ENCODE measurements around the gene CDIPT. TPM values are rescaled to one million over a fixed set of nuclear protein-coding genes. Genes with fewer than 3 reads are reported as not detected.
A peak's percentile ranks its signal among the peaks of the same experiment; 100 is the strongest.

Gene CDIPT
- total RNA-seq, 1 donor, result 106 TPM

- no peak for DNase-seq (ENCODE audit: low read depth in 2 of 3, low spot score in 2 of 3)
Measured at GRCh38 chr16:29863669-29863984, 601 bp upstream of the CDIPT start.

- DNase-seq (ENCODE audit: low read depth in 2 of 3, low spot score in 2 of 3), result peak in 2 of 3 donors; percentile 15
Measured at GRCh38 chr16:29862383-29862883, 593 bp downstream of the CDIPT start.

GRCh38 chr16:29860218-29860617 lies 2.8 kb downstream of the CDIPT start:
- no peak for DNase-seq (ENCODE audit: low read depth in 2 of 3, low spot score in 2 of 3)

GRCh38 chr16:29858974-29859373 lies 4.1 kb downstream of the CDIPT start:
- DNase-seq (ENCODE audit: low read depth in 2 of 3, low spot score in 2 of 3), result no peak

GRCh38 chr16:29858149-29858849 lies 4.7 kb downstream of the CDIPT start:
- no peak for DNase-seq (ENCODE audit: low read depth in 2 of 3, low spot score in 2 of 3)

GRCh38 chr16:29857133-29857760 lies 5.8 kb downstream of the CDIPT start:
- no peak for DNase-seq (ENCODE audit: low read depth in 2 of 3, low spot score in 2 of 3)

- DNase-seq (ENCODE audit: low read depth in 2 of 3, low spot score in 2 of 3), result no peak
Measured at GRCh38 chr16:29854520-29855100, 8.4 kb downstream of the CDIPT start.

- DNase-seq (ENCODE audit: low read depth in 2 of 3, low spot score in 2 of 3), result no peak
Measured at GRCh38 chr16:29852654-29853053, 10.4 kb downstream of the CDIPT start.

- DNase-seq (ENCODE audit: low read depth in 2 of 3, low spot score in 2 of 3), result no peak
Measured at GRCh38 chr16:29850998-29851397, 12.0 kb downstream of the CDIPT start.

- DNase-seq (ENCODE audit: low read depth in 2 of 3, low spot score in 2 of 3), result no peak
Measured at GRCh38 chr16:29849505-29849904, 13.5 kb downstream of the CDIPT start.

- peak; percentile 65 to 76 (median 71) for DNase-seq (ENCODE audit: low read depth in 2 of 3, low spot score in 2 of 3)
Measured at GRCh38 chr16:29848420-29849297, 14.4 kb downstream of the CDIPT start.

GRCh38 chr16:29845656-29846055 lies 17.4 kb downstream of the CDIPT start:
- no peak for DNase-seq (ENCODE audit: low read depth in 2 of 3, low spot score in 2 of 3)

- DNase-seq (ENCODE audit: low read depth in 2 of 3, low spot score in 2 of 3), result no peak
Measured at GRCh38 chr16:29844575-29845331, 18.3 kb downstream of the CDIPT start.

GRCh38 chr16:29843931-29844330 lies 19.1 kb downstream of the CDIPT start:
- no peak for DNase-seq (ENCODE audit: low read depth in 2 of 3, low spot score in 2 of 3)

GRCh38 chr16:29842732-29843346 lies 20.2 kb downstream of the CDIPT start:
- DNase-seq (ENCODE audit: low read depth in 2 of 3, low spot score in 2 of 3), result no peak

GRCh38 chr16:29841631-29842030 lies 21.4 kb downstream of the CDIPT start:
- DNase-seq (ENCODE audit: low read depth in 2 of 3, low spot score in 2 of 3), result no peak

- DNase-seq (ENCODE audit: low read depth in 2 of 3, low spot score in 2 of 3), result no peak
Measured at GRCh38 chr16:29840240-29840639, 22.8 kb downstream of the CDIPT start.

GRCh38 chr16:29839822-29840221 lies 23.2 kb downstream of the CDIPT start:
- no peak for DNase-seq (ENCODE audit: low read depth in 2 of 3, low spot score in 2 of 3)

GRCh38 chr16:29837841-29838240 lies 25.2 kb downstream of the CDIPT start:
- DNase-seq (ENCODE audit: low read depth in 2 of 3, low spot score in 2 of 3), result no peak

- DNase-seq (ENCODE audit: low read depth in 2 of 3, low spot score in 2 of 3), result no peak
Measured at GRCh38 chr16:29836623-29837022, 26.4 kb downstream of the CDIPT start.
